Activated CD8-positive, alpha-beta memory T cell treated with anti-CD3 and anti-CD28 coated beads, Interleukin-2, amount 50 U/mL, for 1 hour (primary cell): ENCODE data around the gene SMARCB1.
"Not testable (repeated sequence)": the region's sequence is repeated elsewhere in the genome, so short reads cannot be mapped to it uniquely, and the experiment has no call there.

Source experiments
- DNase-seq: peaks from one replicate; pipeline ENCODE4 v3.0.0-alpha.2; 2020; ENCODE audit errors: extremely low read depth

SMARCB1 gene

DNA sequence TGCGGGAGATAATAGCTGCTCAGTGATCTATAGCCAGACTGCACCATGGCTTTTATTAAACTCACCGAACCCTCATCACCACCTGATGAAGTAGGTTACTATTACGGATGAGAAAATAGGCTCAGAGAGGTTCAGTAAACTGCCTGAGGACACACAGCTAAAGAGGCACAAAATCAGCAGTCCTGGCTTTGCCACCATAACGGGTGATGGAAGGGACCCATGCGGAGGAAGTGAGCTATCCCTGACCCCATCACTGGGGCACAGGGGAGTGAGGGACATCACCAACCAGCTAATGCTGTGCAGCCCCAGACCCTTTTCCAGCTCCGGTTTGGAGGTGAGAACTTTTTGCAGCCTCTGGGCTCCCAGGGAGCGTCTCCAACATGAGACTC, 59.3 kb downstream of the SMARCB1 start:
- no peak for DNase-seq

DNA sequence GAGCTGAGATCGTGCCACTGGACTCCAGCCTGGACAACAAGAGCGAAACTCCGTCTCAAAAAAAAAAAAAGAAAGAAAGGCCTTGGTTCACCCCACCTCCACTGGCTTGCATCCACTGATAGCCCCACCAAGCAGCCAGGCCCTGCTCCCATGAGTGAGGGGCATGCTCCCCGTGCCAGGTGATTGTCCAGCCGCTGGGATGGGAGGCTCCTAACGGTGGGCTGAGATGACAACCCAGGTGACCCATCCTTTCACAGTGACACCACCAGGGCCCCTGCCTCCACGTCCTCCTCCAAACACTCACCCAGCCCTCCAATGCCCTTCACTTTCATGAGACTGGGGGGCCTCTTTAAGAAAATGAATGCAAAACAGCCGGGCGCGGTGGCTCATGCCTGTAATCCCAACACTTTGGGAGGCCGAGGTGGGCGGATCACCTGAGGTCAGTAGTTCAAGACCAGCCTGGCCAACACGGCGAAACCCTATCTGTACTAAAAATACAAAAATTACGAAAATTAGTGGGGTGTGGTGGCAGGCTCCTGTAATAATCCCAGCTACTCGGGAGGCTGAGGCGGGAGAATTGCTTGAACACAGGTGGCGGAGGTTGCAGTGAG, 60.6 kb downstream of the SMARCB1 start:
- DNase-seq, result no peak

- no peak for DNase-seq
These were observed 61.5 kb downstream of the SMARCB1 start for GRCh38 chr22:23847991-23848864.

- no peak for DNase-seq
These were observed 62.5 kb downstream of the SMARCB1 start for GRCh38 chr22:23849009-23850006.

DNA sequence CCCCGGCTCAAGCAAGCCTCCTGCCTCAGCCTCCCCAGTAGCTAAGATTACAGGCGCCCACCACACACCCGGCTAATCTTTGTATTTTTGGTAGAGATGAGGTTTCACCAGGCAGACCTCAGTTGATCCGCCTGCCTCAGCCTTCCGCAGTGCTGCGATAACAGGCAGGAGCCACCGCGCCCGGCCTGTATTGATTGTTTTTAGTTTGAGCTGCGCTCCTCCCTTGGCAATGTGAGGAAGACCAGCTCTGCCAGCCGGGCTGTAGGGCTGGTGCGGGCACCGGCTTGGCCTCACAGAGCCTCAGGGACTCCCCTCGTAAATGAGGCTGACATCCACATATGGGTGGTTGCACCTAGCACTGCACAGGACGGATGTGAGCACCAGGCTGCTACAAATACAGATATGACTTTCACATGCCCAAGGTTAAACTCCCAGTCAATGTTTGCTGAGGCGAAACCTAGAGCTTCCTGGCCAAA, 63.4 kb downstream of the SMARCB1 start:
- DNase-seq, result no peak

DNA sequence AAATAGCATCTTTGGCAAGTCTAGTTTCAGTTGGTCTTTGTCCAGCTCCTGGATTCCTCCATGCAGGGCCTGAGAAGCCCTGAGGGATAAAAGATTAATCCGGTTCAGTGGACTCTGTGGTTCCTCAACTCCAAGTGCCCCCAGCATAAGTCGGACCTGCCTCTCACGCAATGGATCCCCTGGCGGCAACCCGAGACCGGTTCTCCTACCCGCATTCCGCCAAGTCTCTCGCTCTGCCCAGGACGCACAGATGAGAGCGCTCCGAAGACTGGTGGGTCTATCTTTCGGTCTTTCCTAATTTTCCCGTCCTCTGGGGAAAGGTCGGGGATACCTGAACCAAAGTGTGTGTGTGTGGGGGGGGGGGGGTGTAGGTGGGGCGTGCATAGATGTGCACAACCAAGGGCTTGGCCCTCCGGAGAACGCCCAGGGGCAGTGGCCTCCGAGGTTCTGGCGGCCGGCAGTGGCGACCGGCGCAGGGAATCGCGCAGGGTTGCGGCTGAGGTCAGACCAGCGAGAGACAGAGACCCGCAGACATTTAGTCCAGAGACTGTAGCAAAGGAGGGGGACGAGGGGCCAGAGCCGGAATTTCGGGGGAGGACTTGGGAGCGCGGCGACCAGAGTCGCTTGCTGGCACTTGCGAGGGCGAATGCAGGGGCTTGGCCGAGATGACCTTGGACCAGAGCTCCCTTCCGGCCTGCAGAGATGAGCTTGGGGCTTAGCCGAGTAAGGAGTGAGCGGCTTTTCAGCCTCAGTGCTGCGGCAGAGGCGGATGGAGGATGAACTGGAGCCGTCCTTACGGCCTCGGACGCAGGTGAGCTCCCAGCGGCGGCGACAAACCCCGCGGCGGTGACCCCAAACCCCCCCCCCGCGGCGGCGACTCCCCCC, 70.2 kb downstream of the SMARCB1 start:
- no peak for DNase-seq

- DNase-seq, result peak; percentile 92
These were observed 71.1 kb downstream of the SMARCB1 start, which contains the start of gene SLC2A11 for GRCh38 chr22:23857606-23858483. TSS of gene SLC2A11 (plus strand) at chr22:23857875. CDS start at chr22:23858000, 125 bp downstream.

DNA sequence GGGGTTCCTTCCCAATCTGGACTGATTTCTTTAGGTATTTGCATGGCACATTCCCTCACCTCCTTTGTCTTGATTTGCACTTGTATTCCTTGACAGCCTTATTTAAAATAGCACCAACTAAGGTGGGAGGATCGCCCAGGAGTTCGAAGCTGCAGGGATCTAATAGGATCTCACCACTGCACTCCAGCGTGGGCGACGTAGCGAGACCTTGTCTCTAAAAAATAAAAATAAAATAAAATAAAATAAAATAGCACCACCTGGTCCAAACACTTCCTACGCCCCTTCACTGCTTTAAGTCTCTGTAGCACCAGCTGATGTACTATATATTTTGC, 71.7 kb downstream of the SMARCB1 start:
- no peak for DNase-seq

DNA sequence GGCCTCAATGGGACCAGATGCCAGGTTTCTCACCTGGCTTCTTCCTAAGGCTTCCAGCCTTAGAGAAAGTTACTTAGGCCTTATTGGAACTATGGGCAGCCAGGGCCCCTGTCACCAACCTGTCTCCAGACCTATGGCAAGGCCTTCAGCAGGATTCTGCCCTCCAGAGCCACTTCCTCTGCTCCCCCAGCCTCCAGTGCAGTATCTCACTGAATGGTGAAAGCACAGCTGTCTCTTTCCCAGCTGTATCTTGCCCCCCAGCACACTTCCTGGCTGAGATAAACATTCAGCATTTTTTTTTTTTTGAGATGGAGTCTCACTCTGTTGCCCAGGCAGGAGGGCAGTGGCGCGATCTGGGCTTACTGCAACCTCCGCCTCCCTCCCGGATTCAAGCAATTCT, 72.4 kb downstream of the SMARCB1 start:
- DNase-seq, result no peak

GRCh38 chr22:23860187-23860586, 73.4 kb downstream of the SMARCB1 start:
- DNase-seq, result not testable (repeated sequence)

DNA sequence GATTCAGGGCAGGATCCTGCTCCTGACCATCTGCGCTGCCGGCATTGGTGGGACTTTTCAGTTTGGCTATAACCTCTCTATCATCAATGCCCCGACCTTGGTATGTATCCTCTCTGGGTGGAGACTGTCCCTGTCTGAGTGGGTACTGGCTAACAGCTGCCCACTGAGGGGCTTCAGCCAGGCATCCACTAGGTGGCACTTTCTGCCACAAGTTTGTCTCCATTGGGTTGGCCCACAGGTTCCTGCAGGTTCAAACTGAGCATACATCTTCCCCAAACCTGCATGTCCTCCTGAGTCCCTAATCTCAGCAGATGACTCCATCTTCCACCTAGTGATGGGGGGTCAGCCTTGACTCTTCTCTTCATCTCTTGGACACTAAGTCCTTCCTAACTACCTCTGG, 75.3 kb downstream of the SMARCB1 start:
- no peak for DNase-seq

DNA sequence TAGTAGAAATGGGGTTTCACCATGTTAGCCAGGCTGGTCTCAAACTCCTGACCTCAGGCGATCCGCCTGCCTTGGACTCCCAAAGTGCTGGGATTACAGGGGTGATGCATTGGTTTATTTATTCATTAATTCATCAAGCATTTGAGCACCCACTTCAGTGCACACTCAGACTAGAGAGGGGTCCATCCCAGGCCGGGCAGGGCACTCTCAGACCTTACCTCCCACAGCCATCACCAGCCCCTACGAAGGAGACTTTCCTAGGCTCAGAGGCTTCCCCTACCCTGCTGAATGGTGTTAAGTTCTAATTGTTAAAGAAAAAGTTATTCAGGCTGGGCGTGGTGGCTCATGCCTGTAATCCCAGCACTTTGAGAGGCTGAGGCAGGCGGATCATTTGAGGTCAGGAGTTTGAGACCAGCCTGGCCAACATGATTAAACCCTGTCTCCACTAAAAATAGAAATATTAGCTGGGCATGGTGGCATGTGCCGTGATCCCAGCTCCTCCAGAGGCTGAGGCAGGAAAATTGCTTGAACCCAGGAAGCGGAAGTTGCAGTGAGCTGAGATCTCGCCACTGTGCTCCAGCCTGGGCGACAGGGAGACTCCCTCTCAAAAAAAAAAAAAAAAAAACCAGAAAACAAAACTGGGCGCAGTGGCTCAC, 77.9 kb downstream of the SMARCB1 start:
- not testable (repeated sequence) for DNase-seq

DNA sequence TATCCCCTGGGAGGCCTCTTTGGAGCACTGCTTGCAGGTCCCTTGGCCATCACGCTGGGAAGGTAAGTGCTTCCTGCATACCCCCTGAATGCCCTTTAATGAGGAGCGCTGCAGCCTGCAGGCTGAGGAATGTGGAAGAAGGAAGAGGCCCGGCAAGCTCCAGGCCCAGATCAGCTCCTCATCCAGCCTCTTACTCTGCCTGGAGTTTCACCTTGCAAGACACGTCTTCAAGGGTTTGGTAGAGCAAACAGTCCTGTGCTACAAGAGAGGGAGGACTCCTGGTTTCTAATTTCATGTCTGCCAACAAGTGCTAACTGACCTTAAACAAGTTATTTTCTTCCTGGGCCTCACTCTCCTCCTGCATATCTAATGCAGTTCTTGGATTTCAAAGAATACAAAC, 81.8 kb downstream of the SMARCB1 start:
- DNase-seq, result no peak

DNA sequence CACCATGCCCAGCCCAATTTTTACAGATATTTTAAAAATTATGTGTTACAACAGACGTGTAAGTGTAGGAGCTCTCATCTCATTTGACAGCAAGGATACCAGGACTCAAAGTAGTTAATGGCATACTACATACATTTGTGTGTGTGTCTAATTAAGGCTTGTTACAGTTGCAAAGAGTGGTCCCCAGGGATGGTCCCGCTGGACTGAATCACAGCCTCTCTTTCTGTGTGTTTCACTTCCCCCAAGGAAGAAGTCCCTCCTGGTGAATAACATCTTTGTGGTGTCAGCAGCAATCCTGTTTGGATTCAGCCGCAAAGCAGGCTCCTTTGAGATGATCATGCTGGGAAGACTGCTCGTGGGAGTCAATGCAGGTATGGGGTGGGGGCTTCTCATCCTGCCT, 88.1 kb downstream of the SMARCB1 start:
- DNase-seq, result no peak

GRCh38 chr22:23875801-23876200, 89.0 kb downstream of the SMARCB1 start:
- no peak for DNase-seq

DNA sequence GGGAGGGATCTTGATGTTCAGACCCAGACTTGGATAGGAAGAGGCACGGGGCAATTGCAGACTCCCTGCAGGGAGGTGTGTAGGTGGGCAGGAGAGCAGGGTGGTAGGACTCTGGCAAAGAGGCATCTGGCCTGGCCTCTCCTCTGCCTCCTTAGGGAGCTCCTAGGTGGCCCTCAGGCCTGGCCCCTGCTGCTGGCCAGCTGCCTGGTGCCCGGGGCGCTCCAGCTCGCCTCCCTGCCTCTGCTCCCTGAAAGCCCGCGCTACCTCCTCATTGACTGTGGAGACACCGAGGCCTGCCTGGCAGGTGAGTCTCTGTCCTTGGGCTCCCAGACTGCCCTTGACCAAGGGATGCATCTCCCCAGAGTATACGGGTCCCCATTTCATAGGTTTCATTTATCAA, 90.8 kb downstream of the SMARCB1 start:
- DNase-seq, result no peak

GRCh38 chr22:23878219-23878618, 91.5 kb downstream of the SMARCB1 start:
- no peak for DNase-seq

GRCh38 chr22:23882370-23882769, 95.6 kb downstream of the SMARCB1 start:
- DNase-seq, result no peak

- DNase-seq, result no peak
These were observed 96.9 kb downstream of the SMARCB1 start for GRCh38 chr22:23883658-23884057.
